GM12878 (cell line): ENCODE data around the gene CSTF1. TPM values are rescaled to one million over a fixed set of nuclear protein-coding genes. Genes with fewer than 3 reads are reported as not detected.

Experiments
- ATAC-seq: fragments of 200-7000 bp; cut with Tn5 transposase; 3 replicates; pipeline ENCODE4 v1.9.1; 2020; ENCODE audit warnings: mild to moderate bottlenecking, moderate library complexity
- BruUV-seq: library from RNA; stranded (reverse); fragments of 400-500 nt; replicated peaks from 2 replicates; lab custom pipeline; 2021; lab: Mats Ljungman, UMichigan
- CTCF ChIA-PET: fragments of 300-600 bp; sonication (Branson Sonifier 250); formaldehyde crosslinking; extraction: SDS; loops from one replicate; lab custom pipeline; 2021; ENCODE audit warnings: inconsistent platforms; lab: Yijun Ruan, JAX
- POLR2A ChIA-PET: fragments of 350-600 bp; formaldehyde crosslinking; extraction: SDS; loops from one replicate; lab custom pipeline; 2021; ENCODE audit warnings: inconsistent platforms; lab: Charles Lee
- RAD21 ChIA-PET: fragments of 300-600 bp; sonication (Branson Sonifier 250); formaldehyde crosslinking; loops from one replicate; lab custom pipeline; 2023; ENCODE audit warnings: antibody characterized with exemption; ENCODE audit not compliant: unreplicated experiment; lab: Charles Lee
- SMC1A ChIA-PET: fragments of 300-600 bp; sonication (Branson Sonifier 250); formaldehyde crosslinking; loops from one replicate; lab custom pipeline; 2023; ENCODE audit not compliant: unreplicated experiment, uncharacterized antibody; lab: Charles Lee
- DNase-seq: peaks from one replicate; pipeline ENCODE4 v3.0.0-alpha.2; 2011; ENCODE audit warnings: low read depth, low spot score
- FAIRE-seq: peaks from 3 replicates; lab custom pipeline; 2011; peaks lifted over from hg19 to GRCh38; lab: Jason Lieb, UNC
- H2AFZ ChIP-seq: 2 replicates; pipeline ENCODE4 v1.6.0; 2011; ENCODE audit warnings: low read depth, low read length, control low read depth; ENCODE audit not compliant: control insufficient read depth
- H3K27ac ChIP-seq: 2 replicates; pipeline ENCODE4 v1.5.1; 2011; ENCODE audit warnings: control low read depth; ENCODE audit not compliant: control insufficient read depth, insufficient read depth
- H3K27me3 ChIP-seq, 2 experiments: replicated peaks in 1 of 2; 2 replicates each; pipeline versions ENCODE4 v1.6.0 to v1.6.1; 2011; ENCODE audit warnings: low read length in 1 of 2; ENCODE audit not compliant: control insufficient read depth in 2 of 2, insufficient read depth in 2 of 2
- H3K36me3 ChIP-seq, 2 experiments: 2 replicates each; pipeline ENCODE4 v1.5.1; 2011; ENCODE audit warnings: low read length in 1 of 2; ENCODE audit not compliant: control insufficient read depth in 2 of 2, insufficient read depth in 2 of 2
- H3K4me1 ChIP-seq: 2 replicates; pipeline ENCODE4 v1.6.1; 2011; ENCODE audit warnings: mild to moderate bottlenecking, low read length, moderate library complexity, mixed read lengths; ENCODE audit not compliant: control insufficient read depth, insufficient read depth
- H3K4me2 ChIP-seq: 2 replicates; pipeline ENCODE4 v1.6.0; 2011; ENCODE audit warnings: control low read depth; ENCODE audit not compliant: control insufficient read depth, insufficient read depth
- H3K4me3 ChIP-seq: fragments of 200-600 bp; sonication (generic); 2 replicates; pipeline ENCODE4 v1.5.1; 2016
- H3K79me2 ChIP-seq: 2 replicates; pipeline ENCODE4 v1.6.0; 2011; ENCODE audit warnings: low read length; ENCODE audit not compliant: control insufficient read depth, insufficient read depth
- H3K9ac ChIP-seq: 2 replicates; pipeline ENCODE4 v1.8.0; 2011; ENCODE audit warnings: low read length, control low read depth, mixed read lengths; ENCODE audit not compliant: control insufficient read depth, insufficient read depth
- H3K9me3 ChIP-seq: replicated peaks from 3 replicates; pipeline ENCODE4 v1.5.1; 2011; ENCODE audit warnings: mild to moderate bottlenecking, low read length; ENCODE audit not compliant: control insufficient read depth, insufficient read depth
- H4K20me1 ChIP-seq: 2 replicates; pipeline ENCODE4 v1.6.0; 2011; ENCODE audit not compliant: control insufficient read depth, insufficient read depth
- ATF7 ChIP-seq: fragments of 450-650 bp; IDR thresholded peaks from 2 replicates; pipeline ENCODE4 v1.6.1; 2016; ENCODE audit warnings: low read depth, mild to moderate bottlenecking
- BHLHE40 ChIP-seq, 2 experiments: fragments of 450-650 bp in 1 of 2; IDR thresholded peaks; 2 replicates each; pipeline ENCODE4 v1.6.1; 2011 to 2017; ENCODE audit warnings: low read depth in 2 of 2, borderline replicate concordance in 1 of 2, improper control_type of control experiment in 1 of 2, low read length in 1 of 2, mild to moderate bottlenecking in 1 of 2
- CHD4 ChIP-seq: fragments of 200-600 bp; sonication (generic); IDR thresholded peaks from 2 replicates; pipeline ENCODE4 v1.6.1; 2016; ENCODE audit warnings: mild to moderate bottlenecking
- GABPA ChIP-seq: IDR thresholded peaks from 2 replicates; pipeline ENCODE4 v1.6.1; 2014; ENCODE audit warnings: antibody characterized with exemption, low read depth, mild to moderate bottlenecking, inconsistent platforms
- KLF5 ChIP-seq: fragments of 450-650 bp; IDR thresholded peaks from 2 replicates; pipeline ENCODE4 v1.6.1; 2014; ENCODE audit warnings: mild to moderate bottlenecking; ENCODE audit not compliant: partially characterized antibody
- MXI1 ChIP-seq: fragments of 150-350 bp; IDR thresholded peaks from 2 replicates; pipeline ENCODE4 v1.6.1; 2011; ENCODE audit warnings: low read depth, mild to moderate bottlenecking, inconsistent platforms, low read length, improper control_type of control experiment
- PML ChIP-seq: IDR thresholded peaks from 2 replicates; pipeline ENCODE4 v1.6.1; 2012; ENCODE audit warnings: low read length, inconsistent platforms
- POLR2AphosphoS2 ChIP-seq: IDR thresholded peaks from 2 replicates; pipeline ENCODE4 v1.6.1; 2011; ENCODE audit warnings: low read depth, mild to moderate bottlenecking, low read length, improper control_type of control experiment, moderate library complexity
- RBBP5 ChIP-seq: fragments of 200-600 bp; sonication (generic); conservative IDR thresholded peaks from 2 replicates; pipeline ENCODE4 v1.6.1; 2016
- ZNF207 ChIP-seq: fragments of 450-650 bp; IDR thresholded peaks from 2 replicates; pipeline ENCODE4 v1.6.1; 2014; ENCODE audit warnings: antibody characterized with exemption, mild to moderate bottlenecking, borderline replicate concordance
- WGBS: methylation state at CpG from one replicate; pipeline ENCODE4 v1.1.6; 2016; ENCODE audit warnings: low lambda C conversion rate; ENCODE audit not compliant: insufficient replicate concordance, insufficient coverage; ENCODE audit errors: missing lambda C conversion rate; 5-methylcytosine and 5-hydroxymethylcytosine counted together
- in situ Hi-C: fragments of 300-500 bp; cut with MboI; formaldehyde crosslinking; loops from 9 replicates; pipeline ENCODE4 v1.14.3; 2018; ENCODE audit warnings: mixed read lengths
- intact Hi-C: fragments of 100-400 bp; cut with micrococcal nuclease; formaldehyde crosslinking; loops from one replicate; pipeline ENCODE4 v1.14.2; 2022; ENCODE audit not compliant: unreplicated experiment
- polyA plus RNA-seq, 11 experiments: library from polyadenylated mRNA; depleted of rRNA in 4 of 11; unstranded in 6 of 11; stranded (reverse) in 5 of 11; fragments of >200 nt; fragmentation: Nextera tagmentation in 4 of 11; fragmentation: Illumina TruSeq in 1 of 11; extraction: Ambion mirVana in 4 of 11; extraction: Trizol in 1 of 11; gene quantifications; 1 replicate in 1 of 11; 2 replicates in 10 of 11; pipeline versions ENCODE4 v1.2.1 to v1.2.3, GENCODE V29; 2011 to 2016; ENCODE audit warnings: inconsistent platforms in 2 of 11, missing spikeins in 2 of 11, low read depth in 1 of 11
- total RNA-seq, 4 experiments: library from RNA; depleted of rRNA in 3 of 4; stranded (reverse); fragments of >200 nt in 3 of 4; fragmentation: Illumina TruSeq in 1 of 4; extraction: Trizol in 1 of 4; gene quantifications; 2 replicates each; pipeline versions ENCODE4 v1.2.1 to v1.2.3, GENCODE V29; 2013 to 2021
- TF ChIP-seq, protein P1 (sequence below): fragments of 450-650 bp; IDR thresholded peaks from 2 replicates; pipeline ENCODE4 v1.6.1; 2018; ENCODE audit warnings: mild to moderate bottlenecking, low read depth, moderate library complexity; ENCODE audit not compliant: partially characterized antibody
- TF ChIP-seq, protein P2 (sequence below): fragments of 450-650 bp; IDR thresholded peaks from 2 replicates; pipeline ENCODE4 v1.6.1; 2017; ENCODE audit warnings: antibody characterized with exemption, mild to moderate bottlenecking, moderate library complexity

The CSTF1 gene
- total and polyA plus RNA-seq, 10 of the 15 experiments (the other 5 are each of a cell fraction or from before 2014, with no cell fraction given): 41.8 to 89.1 (median 50.1) TPM

- no peaks in the 10 kb centered on the region for H3K36me3 ChIP-seq
- H3K27me3 ChIP-seq: no peaks in the 10 kb centered on the region
- H3K4me3 ChIP-seq: no peak overlapping the region
- ChIA-PET CTCF (no interaction called here), RAD21 (interaction anchor here (0.6 kb wide), 1 partner anchor 169 kb away, joined by 3 read pairs; no protein-coding TSS in a partner anchor), POLR2A (interaction anchor here (0.7 kb wide), 1 partner anchor 38 kb away, joined by 4 read pairs; no protein-coding TSS in a partner anchor), SMC1A (interaction anchor here (1.0 to 2.0 kb wide), 3 partner anchors 8 to 23 kb away, joined by 3 to 6 read pairs (median 3); no protein-coding TSS in a partner anchor)
- 37% methylated on average over 8 of the region's 8 CpGs for WGBS
- no peak overlapping the region for H3K27ac ChIP-seq
- H3K9me3 ChIP-seq: no peaks in the 10 kb centered on the region
- no TSS peak for BruUV-seq
- H3K9ac ChIP-seq: no peak overlapping the region
- in situ Hi-C loops (no loop called here), intact Hi-C loops (no loop called here)
- TF ChIP-seq BHLHE40 (IDR thresholded peaks at IDR 0.05; ENCODE audit: borderline replicate concordance in 1 of 2, low read depth in 2 of 2, low read length in 1 of 2) (peak in 1 of 2 experiments; percentile 41; a peak in 2 of 4 replicates), ATF7 (no peak), POLR2AphosphoS2 (no peak), KLF5 (no peak), PML (no peak), ZNF207 (no peak)
- no peak for FAIRE-seq
- H3K4me2 ChIP-seq: no peak overlapping the region
- no peaks in the 10 kb centered on the region for H4K20me1 ChIP-seq
- peaks cover 10% of the 10 kb centered on the region for H3K4me1 ChIP-seq
- H2AFZ ChIP-seq: no peak overlapping the region; the same call in 1 of the 2 replicates
- peak; percentile 54 for ATAC-seq
- no peaks in the 10 kb centered on the region for H3K79me2 ChIP-seq
- DNase-seq: no peak
Observed at GRCh38 chr20:56428881-56429280, 36.4 kb downstream of the CSTF1 start.

DNA sequence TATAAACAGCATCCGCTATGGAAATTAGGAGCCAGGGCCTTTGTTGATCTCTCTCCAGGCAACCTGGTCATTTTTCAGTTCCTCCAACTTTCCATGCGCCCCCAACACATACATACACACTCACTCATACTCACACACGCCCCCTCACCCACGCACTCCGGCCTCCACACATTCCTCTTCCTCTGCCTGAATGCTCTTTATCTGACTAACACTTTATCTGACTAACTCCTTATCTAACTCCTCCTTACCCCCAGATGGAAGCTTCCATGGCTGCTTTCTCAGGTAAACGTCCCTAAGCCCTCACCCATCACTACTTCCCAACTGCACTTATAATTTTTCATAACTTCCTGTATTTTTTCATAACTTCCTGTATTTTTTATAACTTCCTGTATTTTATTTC, 37.1 kb downstream of the CSTF1 start:
- Histone ChIP-seq H3K79me2 (no peaks in the 10 kb centered on the region), H2AFZ (peak overlapping the region; percentile 79), H4K20me1 (no peaks in the 10 kb centered on the region), H3K4me1 (peaks cover 10% of the 10 kb centered on the region), H3K27ac (no peak overlapping the region), H3K4me3 (no peak overlapping the region), H3K9me3 (no peaks in the 10 kb centered on the region), H3K4me2 (no peak overlapping the region), H3K27me3 (no peaks in the 10 kb centered on the region), H3K36me3 (no peaks in the 10 kb centered on the region), H3K9ac (no peak overlapping the region)
- POLR2A ChIA-PET: no interaction called here
- SMC1A ChIA-PET: interaction anchor here (1.9 to 2.0 kb wide), 2 partner anchors 8 to 10 kb away, joined by 5 to 6 read pairs; no protein-coding TSS in a partner anchor
- RAD21 ChIA-PET: no interaction called here
- WGBS: 38% methylated on average over 6 of the region's 6 CpGs
- no TSS peak for BruUV-seq
- in situ Hi-C loops (no loop called here), intact Hi-C loops (no loop called here)
- CTCF ChIA-PET: no interaction called here
- DNase-seq (no peak), FAIRE-seq (no peak), ATAC-seq (no peak)
- no peak for TF ChIP-seq CHD4
- TF ChIP-seq, protein P1, sequence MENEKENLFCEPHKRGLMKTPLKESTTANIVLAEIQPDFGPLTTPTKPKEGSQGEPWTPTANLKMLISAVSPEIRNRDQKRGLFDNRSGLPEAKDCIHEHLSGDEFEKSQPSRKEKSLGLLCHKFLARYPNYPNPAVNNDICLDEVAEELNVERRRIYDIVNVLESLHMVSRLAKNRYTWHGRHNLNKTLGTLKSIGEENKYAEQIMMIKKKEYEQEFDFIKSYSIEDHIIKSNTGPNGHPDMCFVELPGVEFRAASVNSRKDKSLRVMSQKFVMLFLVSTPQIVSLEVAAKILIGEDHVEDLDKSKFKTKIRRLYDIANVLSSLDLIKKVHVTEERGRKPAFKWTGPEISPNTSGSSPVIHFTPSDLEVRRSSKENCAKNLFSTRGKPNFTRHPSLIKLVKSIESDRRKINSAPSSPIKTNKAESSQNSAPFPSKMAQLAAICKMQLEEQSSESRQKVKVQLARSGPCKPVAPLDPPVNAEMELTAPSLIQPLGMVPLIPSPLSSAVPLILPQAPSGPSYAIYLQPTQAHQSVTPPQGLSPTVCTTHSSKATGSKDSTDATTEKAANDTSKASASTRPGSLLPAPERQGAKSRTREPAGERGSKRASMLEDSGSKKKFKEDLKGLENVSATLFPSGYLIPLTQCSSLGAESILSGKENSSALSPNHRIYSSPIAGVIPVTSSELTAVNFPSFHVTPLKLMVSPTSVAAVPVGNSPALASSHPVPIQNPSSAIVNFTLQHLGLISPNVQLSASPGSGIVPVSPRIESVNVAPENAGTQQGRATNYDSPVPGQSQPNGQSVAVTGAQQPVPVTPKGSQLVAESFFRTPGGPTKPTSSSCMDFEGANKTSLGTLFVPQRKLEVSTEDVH: no peak
- TF ChIP-seq, protein P2, sequence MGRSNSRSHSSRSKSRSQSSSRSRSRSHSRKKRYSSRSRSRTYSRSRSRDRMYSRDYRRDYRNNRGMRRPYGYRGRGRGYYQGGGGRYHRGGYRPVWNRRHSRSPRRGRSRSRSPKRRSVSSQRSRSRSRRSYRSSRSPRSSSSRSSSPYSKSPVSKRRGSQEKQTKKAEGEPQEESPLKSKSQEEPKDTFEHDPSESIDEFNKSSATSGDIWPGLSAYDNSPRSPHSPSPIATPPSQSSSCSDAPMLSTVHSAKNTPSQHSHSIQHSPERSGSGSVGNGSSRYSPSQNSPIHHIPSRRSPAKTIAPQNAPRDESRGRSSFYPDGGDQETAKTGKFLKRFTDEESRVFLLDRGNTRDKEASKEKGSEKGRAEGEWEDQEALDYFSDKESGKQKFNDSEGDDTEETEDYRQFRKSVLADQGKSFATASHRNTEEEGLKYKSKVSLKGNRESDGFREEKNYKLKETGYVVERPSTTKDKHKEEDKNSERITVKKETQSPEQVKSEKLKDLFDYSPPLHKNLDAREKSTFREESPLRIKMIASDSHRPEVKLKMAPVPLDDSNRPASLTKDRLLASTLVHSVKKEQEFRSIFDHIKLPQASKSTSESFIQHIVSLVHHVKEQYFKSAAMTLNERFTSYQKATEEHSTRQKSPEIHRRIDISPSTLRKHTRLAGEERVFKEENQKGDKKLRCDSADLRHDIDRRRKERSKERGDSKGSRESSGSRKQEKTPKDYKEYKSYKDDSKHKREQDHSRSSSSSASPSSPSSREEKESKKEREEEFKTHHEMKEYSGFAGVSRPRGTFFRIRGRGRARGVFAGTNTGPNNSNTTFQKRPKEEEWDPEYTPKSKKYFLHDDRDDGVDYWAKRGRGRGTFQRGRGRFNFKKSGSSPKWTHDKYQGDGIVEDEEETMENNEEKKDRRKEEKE: no peak
- TF ChIP-seq GABPA: 0 out of 2 replicates have a peak, but pooled peaks have one; percentile 14
- TF ChIP-seq MXI1: no peak
- TF ChIP-seq RBBP5: no peak
